ENCODE measurements around the gene DOHH.

DOHH gene

GRCh38 chr19:3535981-3536380 lies 35.5 kb upstream of the DOHH start:
- Histone ChIP-seq H4K20me1 (ENCODE audit: insufficient read depth) (no peaks in the 10 kb centered on the region), H3K36me3 (ENCODE audit: insufficient read depth) (no peaks in the 10 kb centered on the region), H3K9ac (no peak overlapping the region), H3K4me1 (ENCODE audit: low read depth, poor library complexity, severe bottlenecking) (no peaks in the 10 kb centered on the region), H3K4me2 (no peak overlapping the region), H3K4me3 (IDR thresholded peaks at IDR 0.05; ENCODE audit: insufficient read depth, low read depth, low read length) (no peak overlapping the region), H3K79me2 (ENCODE audit: insufficient read depth, low read depth) (no peaks in the 10 kb centered on the region), H3K27ac (no peak overlapping the region), H3K27me3 (ENCODE audit: insufficient read depth, low read depth) (no peaks in the 10 kb centered on the region), H2AFZ (ENCODE audit: low read depth) (no peak overlapping the region)
- TF ChIP-seq, protein P1, sequence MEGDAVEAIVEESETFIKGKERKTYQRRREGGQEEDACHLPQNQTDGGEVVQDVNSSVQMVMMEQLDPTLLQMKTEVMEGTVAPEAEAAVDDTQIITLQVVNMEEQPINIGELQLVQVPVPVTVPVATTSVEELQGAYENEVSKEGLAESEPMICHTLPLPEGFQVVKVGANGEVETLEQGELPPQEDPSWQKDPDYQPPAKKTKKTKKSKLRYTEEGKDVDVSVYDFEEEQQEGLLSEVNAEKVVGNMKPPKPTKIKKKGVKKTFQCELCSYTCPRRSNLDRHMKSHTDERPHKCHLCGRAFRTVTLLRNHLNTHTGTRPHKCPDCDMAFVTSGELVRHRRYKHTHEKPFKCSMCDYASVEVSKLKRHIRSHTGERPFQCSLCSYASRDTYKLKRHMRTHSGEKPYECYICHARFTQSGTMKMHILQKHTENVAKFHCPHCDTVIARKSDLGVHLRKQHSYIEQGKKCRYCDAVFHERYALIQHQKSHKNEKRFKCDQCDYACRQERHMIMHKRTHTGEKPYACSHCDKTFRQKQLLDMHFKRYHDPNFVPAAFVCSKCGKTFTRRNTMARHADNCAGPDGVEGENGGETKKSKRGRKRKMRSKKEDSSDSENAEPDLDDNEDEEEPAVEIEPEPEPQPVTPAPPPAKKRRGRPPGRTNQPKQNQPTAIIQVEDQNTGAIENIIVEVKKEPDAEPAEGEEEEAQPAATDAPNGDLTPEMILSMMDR (conservative IDR thresholded peaks at IDR 0.05; ENCODE audit: low read depth, low read length): no peak

DNA sequence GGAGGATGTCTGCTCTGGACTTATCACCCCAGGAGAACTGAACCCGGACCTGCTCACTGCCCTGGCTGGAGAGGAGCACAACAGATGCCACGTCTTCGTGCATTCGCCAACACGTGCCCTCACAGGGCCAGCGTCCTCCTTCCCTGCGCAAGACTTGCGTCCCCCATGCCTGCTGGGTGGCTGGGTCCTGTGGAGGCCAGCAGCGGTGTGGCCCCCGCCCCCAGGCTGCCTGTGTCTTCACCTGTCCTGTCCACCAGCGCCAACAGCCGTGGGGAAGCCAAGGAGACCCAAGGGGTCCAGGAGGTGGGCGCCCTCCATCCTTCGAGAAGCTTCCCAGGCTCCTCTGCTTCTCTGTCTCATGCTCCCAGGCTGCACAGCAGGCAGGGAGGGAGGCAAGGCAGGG lies 35.1 kb upstream of the DOHH start:
- TF ChIP-seq, protein P1 (conservative IDR thresholded peaks at IDR 0.05; ENCODE audit: low read depth, low read length): no peak
- Histone ChIP-seq H3K27me3 (ENCODE audit: insufficient read depth, low read depth) (no peaks in the 10 kb centered on the region), H4K20me1 (ENCODE audit: insufficient read depth) (no peaks in the 10 kb centered on the region), H2AFZ (ENCODE audit: low read depth) (no peak overlapping the region), H3K79me2 (ENCODE audit: insufficient read depth, low read depth) (no peaks in the 10 kb centered on the region), H3K36me3 (ENCODE audit: insufficient read depth) (no peaks in the 10 kb centered on the region), H3K4me2 (no peak overlapping the region), H3K27ac (no peak overlapping the region), H3K4me3 (IDR thresholded peaks at IDR 0.05; ENCODE audit: insufficient read depth, low read depth, low read length) (no peak overlapping the region), H3K9ac (no peak overlapping the region), H3K4me1 (ENCODE audit: low read depth, poor library complexity, severe bottlenecking) (no peaks in the 10 kb centered on the region)

DNA sequence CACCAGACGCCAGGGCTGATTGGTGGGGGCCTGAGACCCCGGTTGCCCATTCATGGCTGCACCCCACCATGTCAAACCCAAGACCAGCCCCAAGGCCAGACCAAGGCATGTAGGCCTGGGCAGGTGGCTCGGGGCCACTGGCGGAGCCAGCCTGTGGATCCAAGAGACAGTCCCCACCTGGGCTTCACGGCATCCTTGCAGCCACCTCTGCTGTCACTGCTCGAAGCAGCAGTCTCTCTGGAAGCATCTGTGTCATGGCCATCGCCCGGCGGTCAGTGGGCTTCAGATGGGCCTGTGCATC lies 34.7 kb upstream of the DOHH start:
- Histone ChIP-seq H3K4me2 (no peak overlapping the region), H3K4me1 (ENCODE audit: low read depth, poor library complexity, severe bottlenecking) (no peaks in the 10 kb centered on the region), H3K27me3 (ENCODE audit: insufficient read depth, low read depth) (no peaks in the 10 kb centered on the region), H3K79me2 (ENCODE audit: insufficient read depth, low read depth) (no peaks in the 10 kb centered on the region), H2AFZ (ENCODE audit: low read depth) (no peak overlapping the region), H3K27ac (no peak overlapping the region), H3K4me3 (IDR thresholded peaks at IDR 0.05; ENCODE audit: insufficient read depth, low read depth, low read length) (no peak overlapping the region), H3K9ac (no peak overlapping the region), H3K36me3 (ENCODE audit: insufficient read depth) (no peaks in the 10 kb centered on the region), H4K20me1 (ENCODE audit: insufficient read depth) (no peaks in the 10 kb centered on the region)
- TF ChIP-seq, protein P1 (conservative IDR thresholded peaks at IDR 0.05; ENCODE audit: low read depth, low read length): no peak

- Histone ChIP-seq H3K79me2 (ENCODE audit: insufficient read depth, low read depth) (no peaks in the 10 kb centered on the region), H2AFZ (ENCODE audit: low read depth) (no peak overlapping the region), H3K27ac (no peak overlapping the region), H3K4me2 (no peak overlapping the region), H3K36me3 (ENCODE audit: insufficient read depth) (no peaks in the 10 kb centered on the region), H3K9ac (no peak overlapping the region), H3K4me3 (IDR thresholded peaks at IDR 0.05; ENCODE audit: insufficient read depth, low read depth, low read length) (no peak overlapping the region), H3K27me3 (ENCODE audit: insufficient read depth, low read depth) (no peaks in the 10 kb centered on the region), H4K20me1 (ENCODE audit: insufficient read depth) (no peaks in the 10 kb centered on the region), H3K4me1 (ENCODE audit: low read depth, poor library complexity, severe bottlenecking) (no peaks in the 10 kb centered on the region)
- TF ChIP-seq, protein P1 (conservative IDR thresholded peaks at IDR 0.05; ENCODE audit: low read depth, low read length): no peak
These were observed 34.1 kb upstream of the DOHH start for GRCh38 chr19:3534375-3535234.

All from KMS-11 (cell line).